ENCODE results near the gene MTNR1B.

DNA sequence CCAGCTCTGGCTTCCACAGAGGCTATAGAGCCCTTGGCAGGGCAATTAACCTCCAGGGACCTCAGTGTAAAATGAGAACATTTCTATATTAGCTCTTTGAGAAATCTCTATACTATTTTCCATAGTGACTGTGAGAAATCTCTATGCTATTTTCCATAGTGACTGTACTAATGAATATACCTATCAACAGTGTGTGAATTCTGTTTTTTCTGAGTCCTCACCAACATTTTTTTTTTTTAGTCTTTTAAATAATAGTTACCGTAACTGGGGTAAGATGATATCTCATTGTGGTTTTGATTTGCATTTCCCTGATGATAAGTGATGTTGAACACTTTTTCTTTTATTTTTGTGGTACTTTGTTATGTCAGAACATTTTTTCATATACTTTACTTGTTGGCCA lies 7.0 kb upstream of the MTNR1B start:
- TF ChIP-seq, protein P1, sequence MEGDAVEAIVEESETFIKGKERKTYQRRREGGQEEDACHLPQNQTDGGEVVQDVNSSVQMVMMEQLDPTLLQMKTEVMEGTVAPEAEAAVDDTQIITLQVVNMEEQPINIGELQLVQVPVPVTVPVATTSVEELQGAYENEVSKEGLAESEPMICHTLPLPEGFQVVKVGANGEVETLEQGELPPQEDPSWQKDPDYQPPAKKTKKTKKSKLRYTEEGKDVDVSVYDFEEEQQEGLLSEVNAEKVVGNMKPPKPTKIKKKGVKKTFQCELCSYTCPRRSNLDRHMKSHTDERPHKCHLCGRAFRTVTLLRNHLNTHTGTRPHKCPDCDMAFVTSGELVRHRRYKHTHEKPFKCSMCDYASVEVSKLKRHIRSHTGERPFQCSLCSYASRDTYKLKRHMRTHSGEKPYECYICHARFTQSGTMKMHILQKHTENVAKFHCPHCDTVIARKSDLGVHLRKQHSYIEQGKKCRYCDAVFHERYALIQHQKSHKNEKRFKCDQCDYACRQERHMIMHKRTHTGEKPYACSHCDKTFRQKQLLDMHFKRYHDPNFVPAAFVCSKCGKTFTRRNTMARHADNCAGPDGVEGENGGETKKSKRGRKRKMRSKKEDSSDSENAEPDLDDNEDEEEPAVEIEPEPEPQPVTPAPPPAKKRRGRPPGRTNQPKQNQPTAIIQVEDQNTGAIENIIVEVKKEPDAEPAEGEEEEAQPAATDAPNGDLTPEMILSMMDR (IDR thresholded peaks at IDR 0.05): no peak
- TF ChIP-seq POLR2AphosphoS5 (IDR thresholded peaks at IDR 0.05): no peak
